Tibial nerve (tissue), 3 donors: ENCODE data around the gene CORO2A.

Experiments used
- POLR2A ChIP-seq, 2 donors: fragments of 450-650 bp; IDR thresholded peaks; one replicate each; pipeline ENCODE4 v1.6.1; 2017; ENCODE audit warnings: antibody characterized with exemption in 2 of 2, mild to moderate bottlenecking in 2 of 2, moderate library complexity in 2 of 2
- TF ChIP-seq, protein P1 (sequence below), 5 experiments: fragments of 200-600 bp in 3 of 5; fragments of 450-650 bp in 2 of 5; sonication (generic) in 3 of 5; IDR thresholded peaks; one replicate each; pipeline ENCODE4 v1.5.1; 2016 to 2019; ENCODE audit warnings: antibody characterized with exemption in 5 of 5, mild to moderate bottlenecking in 3 of 5, moderate library complexity in 2 of 5

DNA sequence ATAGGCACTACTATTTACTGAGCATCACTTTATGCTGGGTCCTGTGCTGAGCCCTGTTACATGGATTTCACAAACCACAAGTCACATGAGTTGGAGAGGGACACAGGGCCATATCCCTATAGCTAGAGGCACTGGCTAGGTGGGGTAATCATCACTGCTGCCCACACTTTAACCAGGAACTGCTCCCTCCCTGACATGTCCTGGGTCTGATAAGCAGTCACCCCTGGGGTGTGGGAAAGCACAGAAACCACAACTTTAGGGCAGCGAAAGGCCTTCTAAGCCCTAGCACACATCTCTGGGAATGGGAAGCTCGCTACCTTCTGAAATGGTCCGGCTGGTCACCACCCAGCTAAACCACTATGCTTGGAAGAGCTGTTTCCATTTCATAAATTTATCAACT lies 48.0 kb upstream of the CORO2A start:
- TF ChIP-seq, protein P1, sequence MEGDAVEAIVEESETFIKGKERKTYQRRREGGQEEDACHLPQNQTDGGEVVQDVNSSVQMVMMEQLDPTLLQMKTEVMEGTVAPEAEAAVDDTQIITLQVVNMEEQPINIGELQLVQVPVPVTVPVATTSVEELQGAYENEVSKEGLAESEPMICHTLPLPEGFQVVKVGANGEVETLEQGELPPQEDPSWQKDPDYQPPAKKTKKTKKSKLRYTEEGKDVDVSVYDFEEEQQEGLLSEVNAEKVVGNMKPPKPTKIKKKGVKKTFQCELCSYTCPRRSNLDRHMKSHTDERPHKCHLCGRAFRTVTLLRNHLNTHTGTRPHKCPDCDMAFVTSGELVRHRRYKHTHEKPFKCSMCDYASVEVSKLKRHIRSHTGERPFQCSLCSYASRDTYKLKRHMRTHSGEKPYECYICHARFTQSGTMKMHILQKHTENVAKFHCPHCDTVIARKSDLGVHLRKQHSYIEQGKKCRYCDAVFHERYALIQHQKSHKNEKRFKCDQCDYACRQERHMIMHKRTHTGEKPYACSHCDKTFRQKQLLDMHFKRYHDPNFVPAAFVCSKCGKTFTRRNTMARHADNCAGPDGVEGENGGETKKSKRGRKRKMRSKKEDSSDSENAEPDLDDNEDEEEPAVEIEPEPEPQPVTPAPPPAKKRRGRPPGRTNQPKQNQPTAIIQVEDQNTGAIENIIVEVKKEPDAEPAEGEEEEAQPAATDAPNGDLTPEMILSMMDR (IDR thresholded peaks at IDR 0.05) = no peak
- TF ChIP-seq POLR2A (IDR thresholded peaks at IDR 0.05) = no peak
